ENCODE data around the gene BTLA.
"Not testable (repeated sequence)": the region's sequence is repeated elsewhere in the genome, so short reads cannot be mapped to it uniquely, and the experiment has no call there.

Gene BTLA

DNA sequence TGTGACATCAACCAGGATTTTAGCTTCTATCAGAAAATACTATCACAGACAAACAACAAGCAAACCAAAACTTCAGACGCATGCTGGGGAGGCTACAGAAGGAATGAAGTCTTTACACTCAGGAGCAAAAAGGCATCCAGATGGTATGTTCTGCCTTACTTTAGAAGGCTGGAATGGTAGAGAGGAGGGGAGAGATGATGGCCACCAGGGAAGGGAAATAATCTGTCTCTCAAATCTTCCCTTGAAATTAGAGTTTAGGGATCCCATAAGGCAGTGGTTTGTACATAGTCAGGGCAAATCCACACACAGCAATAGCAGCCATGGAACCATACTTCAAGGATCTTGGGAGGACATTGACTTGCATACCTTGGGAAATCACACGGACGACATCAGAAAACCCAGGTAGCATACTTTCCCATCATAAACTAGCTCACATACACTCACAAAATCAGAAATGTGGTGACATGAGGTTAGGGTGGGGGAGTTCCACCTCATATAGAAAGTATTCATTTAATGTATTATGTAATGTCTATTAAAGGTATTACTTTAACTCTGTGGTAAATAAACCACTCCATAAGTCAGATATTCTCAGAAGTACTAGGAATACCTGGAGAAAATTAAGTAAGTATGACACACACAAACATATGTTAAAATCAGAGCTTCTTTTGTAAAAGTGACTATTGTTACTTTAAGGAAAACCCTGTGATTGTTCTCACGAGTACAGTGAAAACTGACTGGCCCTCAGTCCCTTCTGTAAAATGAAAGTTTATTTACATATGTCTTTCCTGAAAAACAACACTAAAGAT is 9.4 kb downstream of the BTLA start:
- no peak for DNase-seq

DNA sequence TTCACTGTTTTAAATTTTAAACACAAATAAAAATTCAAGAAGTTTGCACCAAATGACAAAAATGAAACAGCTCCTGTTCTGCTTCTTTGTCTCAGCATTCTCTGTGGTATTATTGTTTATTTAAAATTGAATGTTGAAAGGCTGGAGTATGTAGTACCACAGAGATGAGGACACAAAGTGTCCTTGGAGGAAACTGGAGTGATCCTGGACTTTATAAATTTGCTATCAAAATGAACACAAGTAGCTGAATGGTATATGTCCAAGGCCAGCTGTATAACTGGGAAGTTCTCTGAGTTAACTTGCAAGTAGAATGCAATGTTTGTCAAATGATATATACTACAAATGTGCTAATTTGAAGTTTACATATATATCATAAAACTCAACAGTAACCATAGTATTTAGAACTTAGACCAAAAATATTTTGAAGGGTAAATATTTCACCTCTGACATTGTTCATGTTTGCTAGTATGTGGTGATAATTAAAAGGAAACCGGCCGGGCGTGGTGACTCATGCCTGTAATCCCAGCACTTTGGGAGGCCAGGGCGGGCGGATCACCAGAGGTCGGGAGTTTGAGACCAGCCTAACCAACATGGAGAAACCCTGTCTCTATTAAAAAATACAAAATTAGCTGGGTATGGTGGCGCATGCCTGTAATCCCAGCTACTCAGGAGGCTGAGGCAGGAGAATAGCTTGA is 12.3 kb downstream of the BTLA start:
- DNase-seq: no peak

DNA sequence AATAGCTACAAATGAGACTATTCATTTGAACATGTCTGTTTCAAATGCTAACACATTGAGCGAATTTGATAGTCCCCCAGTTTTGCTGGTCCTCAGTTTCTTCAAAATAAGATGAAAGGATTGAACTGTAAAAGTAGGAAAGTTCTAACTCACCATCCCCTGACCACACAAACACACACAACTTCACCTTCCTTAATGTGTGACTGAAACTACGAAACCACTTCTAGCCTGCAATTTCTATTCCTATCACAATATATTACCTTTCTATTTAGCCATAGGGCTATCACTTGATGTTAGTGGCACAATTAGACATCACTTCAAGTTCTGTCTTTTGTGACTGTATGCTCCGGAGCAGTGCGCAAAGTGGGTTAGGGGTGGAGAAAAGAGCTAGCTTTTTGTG is 14.9 kb downstream of the BTLA start:
- no peak for DNase-seq

DNA sequence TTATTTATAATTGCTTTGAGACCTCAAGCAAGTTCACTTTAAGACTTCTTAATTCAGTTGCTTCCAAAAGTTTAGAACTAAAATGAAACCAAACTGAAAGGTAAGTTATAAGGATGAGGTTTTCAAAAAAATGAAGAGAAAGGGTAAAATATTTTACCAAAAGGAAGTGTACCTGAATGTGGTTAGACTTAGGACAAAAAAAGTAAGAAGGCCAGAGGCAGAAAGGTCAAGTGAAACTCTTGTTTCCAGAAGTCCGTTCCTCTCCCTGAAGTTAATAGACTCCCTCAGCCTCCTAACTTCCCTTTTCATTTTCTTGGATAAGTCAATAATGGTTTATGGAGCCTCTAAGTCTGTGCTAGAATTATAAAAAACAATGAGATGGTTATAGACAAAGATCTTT is 16.6 kb downstream of the BTLA start:
- DNase-seq: no peak

DNA sequence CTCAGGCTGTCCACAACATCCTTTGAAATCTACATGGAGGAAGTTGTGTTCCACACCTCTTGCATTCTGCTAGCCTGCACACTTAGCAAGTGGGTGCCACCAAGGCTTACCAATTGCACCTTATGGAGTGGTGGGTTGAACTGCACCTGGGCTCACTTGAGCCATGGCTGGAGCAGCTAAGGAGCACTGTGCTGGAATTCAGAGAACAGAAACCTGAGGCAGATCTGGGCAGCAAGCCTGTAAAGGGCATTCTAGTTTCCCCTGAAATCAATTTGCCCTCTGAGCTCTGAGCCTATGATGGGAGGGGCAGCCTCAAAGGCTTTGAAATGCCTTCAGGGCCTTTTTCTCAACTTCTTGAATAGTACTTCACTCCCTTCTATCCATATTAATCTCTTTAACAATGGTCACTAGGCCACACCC is 18.0 kb downstream of the BTLA start:
- DNase-seq: no peak

DNA sequence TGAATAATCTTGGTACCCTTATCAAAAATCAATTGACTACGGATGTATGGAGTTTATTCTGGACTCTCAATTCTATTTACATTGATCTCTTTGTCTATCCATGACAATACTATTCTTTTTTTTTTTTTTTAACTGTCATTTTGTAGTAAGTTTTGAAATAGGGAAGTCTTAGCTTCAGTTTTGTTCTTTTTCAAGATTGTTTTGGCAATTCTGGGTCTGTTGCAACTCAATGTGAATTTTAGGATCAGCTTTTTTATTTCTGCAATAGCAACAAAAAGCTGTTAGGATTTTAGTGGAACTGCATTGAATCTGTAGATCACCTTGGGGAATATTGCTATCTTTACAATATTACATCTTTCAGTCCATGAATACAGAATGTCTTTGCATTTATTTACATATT is 21.4 kb downstream of the BTLA start:
- DNase-seq: no peak

DNA sequence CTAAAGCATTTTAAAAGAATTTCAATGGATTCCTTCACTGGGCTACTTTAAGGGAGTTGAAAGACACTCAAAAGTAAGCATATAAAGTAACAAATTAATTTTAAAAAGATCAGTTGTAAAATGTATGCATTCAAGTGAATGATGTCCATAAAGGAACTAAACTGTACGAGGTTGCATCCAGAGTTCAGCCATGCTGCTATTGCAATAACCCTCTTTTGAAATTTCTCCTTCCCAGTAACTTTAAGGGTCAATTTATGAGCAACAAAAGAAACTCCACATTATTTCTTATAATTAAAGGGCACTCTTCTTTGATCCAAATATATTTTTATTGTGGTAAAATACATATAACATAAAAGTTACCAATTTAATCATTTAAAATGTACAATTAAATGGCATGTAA is 22.9 kb downstream of the BTLA start:
- no peak for DNase-seq

DNA sequence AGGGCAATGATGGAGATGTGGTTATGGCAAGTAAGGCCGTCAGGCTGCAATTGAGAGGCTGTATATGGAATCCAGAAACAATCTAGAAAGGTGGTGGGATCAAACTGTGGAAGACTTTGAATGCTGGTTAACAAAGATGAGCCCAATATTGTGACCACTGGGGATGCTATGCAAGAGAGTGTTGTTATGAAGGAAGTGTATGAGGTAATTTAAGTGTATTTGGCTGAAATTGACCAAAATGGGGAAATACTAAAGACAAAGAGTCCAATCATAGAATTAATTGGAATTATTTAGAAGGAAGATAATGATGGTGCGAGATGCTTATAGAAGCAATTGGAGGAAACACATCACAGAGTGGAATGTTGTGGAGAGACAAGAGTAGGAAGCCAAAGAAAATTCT is 24.5 kb downstream of the BTLA start:
- DNase-seq: no peak

DNA sequence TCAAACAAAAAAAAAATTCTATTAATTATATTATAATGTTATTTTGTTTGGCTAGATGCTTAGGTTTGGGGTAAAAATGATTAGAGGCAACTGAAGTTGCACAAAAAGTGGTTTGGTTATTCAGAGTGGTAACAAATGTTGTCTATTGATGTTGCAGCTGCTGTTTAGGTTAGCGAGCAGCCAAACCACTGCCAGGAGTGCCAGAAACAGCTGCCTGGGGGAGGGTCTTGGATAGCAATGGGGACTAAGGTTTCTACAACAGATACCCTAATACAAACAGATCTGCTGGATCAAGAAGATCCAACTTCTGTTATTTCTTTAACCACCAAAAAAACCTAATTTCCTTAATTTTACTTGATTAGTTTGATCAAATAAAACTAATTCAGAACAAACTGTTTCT is 26.6 kb downstream of the BTLA start:
- DNase-seq: no peak

DNA sequence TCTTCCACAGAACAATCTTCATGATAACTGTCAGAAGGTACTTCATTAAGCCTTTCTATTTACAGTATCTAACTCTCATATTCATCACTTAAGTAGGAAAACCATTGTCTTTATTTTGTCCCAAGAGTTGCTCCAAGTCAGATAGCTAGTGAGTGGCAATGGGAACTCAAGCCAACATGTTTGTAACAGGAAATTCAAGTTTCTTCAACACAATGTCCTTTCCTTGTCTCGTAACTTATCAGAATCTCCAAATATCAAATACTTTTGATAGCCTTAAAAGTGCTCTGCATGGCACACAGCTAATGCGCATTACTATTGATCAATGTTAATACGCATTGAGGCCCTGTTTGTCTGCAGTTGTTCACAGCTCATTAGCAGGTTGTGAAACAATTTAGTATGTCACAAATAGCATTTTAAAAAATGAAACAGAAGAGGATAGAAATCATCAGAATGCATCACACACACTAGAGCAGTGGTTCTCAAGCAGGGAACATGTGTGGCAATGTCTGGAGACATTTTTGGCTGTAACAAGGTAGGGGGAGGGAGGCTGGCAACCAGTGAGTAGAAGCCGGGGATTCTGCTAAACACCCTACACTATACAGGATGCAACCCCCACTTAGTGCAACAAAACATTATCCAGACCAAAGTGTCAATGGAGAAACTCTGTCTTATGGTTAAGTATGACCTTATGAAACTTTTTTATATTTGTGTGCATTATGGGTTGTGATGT is 27.5 kb downstream of the BTLA start:
- DNase-seq: no peak

DNA sequence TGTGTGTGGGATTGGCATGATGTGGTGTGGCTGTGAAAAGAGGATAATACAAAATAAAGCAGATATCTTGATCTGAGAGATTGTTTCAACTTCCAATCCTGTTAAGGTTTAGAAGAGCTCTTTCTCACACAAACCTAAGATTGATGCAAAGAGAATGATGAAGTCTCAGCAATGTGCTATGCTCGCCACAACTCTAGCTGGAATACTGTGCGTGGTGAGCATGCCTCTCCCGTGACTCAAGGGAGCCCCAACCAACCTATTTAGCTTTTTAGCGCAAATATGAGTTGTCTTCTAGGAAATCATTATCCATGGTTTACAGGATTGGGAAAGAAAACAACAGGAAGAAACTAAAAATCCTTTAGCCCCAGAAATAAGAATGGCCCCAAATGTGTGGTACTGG is 28.5 kb downstream of the BTLA start:
- DNase-seq: no peak

DNA sequence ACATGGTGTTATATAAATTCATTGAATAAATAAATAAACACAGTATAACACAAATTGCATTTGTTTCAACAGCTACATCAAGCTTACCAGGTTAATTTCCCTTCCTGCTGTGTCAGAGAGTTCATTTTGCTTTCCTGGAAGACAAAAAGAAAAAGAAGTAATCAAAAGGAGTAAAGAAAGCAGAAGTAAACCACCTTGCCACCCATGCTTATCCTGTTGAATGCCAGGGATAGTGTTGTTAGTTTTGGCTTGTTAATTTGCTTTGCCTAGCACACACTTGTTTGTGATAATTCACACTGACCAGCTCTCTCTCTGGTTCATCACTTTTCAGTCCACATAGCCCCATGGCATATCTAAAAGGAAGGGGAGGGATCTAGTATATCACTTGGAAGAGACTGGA is 29.6 kb downstream of the BTLA start:
- no peak for DNase-seq

DNA sequence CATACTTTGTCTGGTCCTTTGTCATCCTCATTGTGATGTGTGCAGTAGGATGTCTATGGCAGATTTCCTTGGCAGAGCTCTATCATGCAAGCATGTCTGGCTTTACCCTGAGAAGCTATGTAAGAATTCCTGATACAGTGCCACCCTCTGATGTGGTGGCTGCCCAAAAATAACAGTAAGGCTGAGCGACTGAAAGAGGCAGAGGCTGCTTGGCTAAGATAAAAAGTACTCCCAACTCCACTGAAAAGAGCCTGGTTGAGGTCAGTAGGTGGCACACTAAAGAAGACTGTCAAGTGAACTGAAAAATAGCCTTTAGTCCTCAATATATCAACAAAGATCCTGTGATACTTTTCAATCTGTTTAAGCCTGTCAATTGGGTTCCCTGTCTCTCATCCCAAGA is 31.7 kb downstream of the BTLA start:
- no peak for DNase-seq

DNA sequence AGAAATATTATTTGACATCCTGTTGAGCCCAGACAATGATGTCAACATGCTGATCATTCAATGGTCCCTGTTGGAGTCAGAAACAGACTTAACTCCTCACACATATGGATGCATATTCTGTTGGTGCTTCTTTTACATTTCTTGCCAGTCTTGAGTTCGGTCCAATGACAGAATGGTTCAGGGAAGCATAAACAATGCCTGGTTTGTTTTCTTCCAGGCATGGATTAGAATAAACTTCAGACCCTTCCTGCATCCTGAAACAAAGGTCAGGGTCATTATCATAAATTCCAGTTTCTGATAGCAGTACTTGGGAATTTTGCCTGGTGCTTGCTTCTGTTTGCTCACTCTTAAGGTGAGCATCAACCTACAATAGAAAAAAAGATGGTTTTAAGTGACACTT is 33.3 kb downstream of the BTLA start:
- no peak for DNase-seq

DNA sequence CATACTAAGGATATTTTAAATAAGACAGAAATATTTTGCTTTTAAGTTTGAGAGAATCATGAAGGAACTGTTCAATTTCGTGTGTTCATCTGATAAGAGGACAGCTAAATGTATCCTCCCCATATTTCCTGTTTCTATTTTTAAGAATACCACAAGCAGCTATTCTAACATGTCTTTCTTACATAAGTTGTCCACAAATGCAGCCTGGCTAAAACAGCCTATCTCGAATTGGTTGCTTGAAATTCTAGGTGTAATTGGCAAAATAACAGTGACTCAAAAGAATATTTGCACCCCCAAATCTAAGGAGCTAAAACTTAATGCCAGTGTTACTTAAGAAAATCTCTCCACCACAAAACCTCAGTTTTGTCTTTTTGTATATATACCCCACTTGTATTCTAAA is 35.0 kb downstream of the BTLA start:
- DNase-seq: no peak

DNA sequence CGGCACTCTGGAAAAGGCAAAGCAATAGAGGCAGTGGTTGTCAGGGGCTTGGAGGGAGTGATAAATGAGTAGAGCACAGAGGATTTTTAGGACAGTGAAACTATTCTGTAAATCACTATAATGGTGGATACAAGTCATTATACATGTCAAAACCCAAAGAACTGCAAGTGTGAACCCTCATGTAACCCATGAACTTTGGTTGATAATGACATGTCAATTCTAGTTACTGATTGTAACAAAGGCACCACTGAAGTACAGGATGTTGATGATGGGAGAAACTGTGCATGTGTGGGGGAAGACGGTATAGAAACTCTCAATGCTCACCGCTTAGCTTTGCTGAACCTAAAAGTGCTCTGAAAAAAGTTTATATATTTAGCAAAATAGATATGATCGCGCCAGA is 36.0 kb downstream of the BTLA start:
- DNase-seq: no peak

DNA sequence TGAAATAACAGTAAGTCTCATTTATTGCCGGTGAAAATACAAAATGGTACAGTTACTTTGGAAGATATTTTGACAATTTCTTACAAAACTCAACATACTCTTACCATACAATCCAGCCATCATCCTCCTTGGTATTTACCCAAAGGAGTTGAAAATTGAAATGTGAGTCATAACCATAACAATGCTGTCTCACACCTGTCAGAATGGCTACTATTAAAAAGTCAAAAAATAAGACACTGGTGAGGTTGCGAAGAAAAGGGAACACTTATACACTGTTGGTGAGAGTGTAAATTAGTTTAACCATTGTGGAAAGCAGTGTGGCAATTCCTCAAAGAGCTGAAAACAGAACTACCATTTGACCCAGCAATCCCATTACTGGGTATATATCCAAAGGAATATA is 37.5 kb downstream of the BTLA start:
- DNase-seq: not testable (repeated sequence)

DNA sequence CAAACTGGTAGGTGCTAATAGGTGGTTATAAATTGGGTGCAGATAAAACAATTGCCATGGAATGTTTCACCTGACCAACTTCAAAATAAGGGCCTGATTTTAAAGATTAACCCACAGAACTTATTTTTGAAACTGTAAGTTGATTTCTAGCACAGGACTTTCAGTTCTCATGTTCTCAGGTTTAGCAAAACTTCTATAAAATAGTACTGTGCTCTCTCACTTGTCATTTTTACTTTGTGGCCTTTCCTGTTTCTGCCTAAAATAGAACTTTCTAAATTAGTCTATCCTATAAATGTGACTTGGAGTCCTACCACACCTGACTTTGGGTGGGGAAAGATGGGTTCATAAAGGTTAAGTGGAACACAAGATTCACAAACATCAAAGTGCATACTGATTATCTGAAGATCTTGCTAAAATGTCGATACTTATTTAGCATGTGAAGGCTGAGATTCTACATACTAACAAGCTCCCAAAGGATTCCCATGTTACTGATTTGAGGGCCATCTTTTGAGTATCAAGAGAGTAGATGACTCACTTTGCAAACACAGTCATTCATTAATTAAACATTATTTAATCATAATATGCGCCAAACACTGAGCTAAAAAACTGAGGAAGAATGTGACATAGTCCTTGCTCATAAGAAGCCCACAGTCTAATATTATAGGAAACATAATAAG is 38.6 kb downstream of the BTLA start:
- DNase-seq: no peak

DNA sequence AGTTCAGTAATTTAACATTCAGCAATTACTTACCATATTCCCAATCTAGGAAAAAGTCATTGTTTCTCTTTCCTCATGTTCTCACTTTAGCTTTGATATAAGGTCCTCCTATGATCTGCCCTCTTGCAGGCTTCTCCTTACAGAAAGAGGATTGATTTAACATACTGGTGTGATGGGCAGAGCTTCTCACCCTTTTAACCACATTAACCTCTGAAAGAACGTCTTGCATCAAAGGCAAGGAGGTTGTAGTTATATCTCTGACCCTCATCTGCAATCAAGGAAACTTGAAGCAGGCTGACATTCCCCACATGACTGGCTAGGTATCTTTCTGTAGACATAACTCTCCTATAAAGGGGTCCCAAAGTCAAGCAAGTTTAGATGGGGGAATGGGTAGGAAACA is 39.5 kb downstream of the BTLA start:
- DNase-seq: no peak

DNA sequence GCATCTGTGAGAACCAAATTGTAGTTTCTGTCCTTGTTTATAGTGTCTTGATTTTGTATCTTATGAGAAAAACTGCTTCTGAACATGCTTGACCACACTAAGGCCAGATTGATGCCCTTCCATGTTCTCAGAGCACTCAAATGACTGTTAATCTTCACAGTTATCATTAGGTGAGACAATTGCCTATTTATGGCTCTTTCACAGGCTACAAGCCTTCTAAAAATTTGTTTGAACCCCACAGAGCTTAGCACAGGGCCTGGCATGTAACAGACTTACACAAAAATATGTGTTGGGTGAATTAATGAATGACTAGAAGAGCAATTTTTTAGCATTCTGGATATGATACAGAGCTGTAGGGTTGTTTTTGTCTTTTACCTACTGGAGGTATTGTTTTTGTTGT is 43.1 kb downstream of the BTLA start:
- DNase-seq: no peak

DNA sequence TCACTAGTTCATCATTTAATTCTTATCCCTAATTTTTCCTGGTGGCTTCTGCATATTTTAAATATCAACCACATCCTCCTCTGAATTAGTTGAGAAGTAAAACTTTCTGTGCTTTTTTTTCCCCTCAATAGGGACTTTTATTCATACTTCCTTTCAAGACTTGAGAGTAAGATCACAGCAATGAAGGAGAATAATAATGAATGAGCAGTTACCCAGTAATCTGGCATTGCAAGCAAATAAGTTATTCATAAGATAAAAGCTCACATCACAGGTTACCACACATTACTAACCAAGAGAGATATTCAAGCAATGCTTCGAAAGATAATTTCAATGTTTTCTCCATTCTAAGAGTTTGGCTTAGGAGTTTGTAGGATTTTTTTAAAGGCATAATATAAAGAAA is 50.3 kb downstream of the BTLA start:
- DNase-seq: no peak

DNA sequence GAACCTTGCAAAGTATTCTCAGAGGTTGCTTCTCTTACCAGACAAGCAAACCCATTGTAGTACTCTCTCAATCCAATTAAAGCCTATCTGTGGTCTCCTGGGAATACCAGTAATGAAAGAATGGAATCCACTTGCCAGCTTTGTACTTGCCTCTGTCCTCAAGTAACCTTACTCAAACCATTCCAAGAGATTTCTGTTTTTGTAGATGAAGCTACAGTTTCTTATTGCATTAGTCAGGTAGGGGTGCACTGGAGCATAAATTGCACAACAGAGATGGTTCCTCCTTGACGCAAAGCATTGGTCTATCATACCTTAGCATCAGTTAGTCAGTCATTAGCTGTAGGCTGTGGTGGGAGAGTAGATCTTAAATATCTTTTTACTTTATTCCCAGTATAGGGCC is 52.9 kb downstream of the BTLA start:
- DNase-seq: no peak

DNA sequence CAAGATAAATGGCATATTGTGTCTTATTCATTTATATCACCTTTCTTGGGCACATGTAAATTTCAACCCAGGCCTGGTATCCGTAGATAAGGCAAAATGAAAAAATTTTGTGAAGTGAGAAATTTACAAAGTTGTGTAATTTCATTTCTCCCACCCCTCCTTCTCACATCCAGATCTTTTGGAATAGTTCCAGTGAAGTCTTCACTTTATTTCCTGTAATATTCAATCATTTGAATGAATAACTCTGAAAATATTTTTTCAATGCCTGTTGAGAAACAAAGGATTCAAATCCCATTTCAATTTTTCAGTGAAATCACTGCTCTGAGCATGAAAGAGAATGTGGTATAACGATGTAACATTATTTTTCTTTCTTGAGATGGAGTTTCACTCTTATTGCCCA is 53.4 kb downstream of the BTLA start:
- DNase-seq: no peak

Measured in NCI-H1930 (cell line).